Frontal cortex (tissue), 4 donors: ENCODE measurements around the gene LIN7B. TPM values are rescaled to one million over a fixed set of nuclear protein-coding genes. Genes with fewer than 3 reads are reported as not detected.
"Not testable (repeated sequence)": the region's sequence is repeated elsewhere in the genome, so short reads cannot be mapped to it uniquely, and the experiment has no call there.

Experiments used
- DNase-seq, 2 donors: peaks; one replicate each; pipeline ENCODE4 v3.0.0; 2012; ENCODE audit warnings: low spot score in 2 of 2
- FAIRE-seq: peaks from 2 replicates; lab custom pipeline; 2012; peaks lifted over from hg19 to GRCh38; lab: Jason Lieb, UNC
- total RNA-seq: library from RNA; depleted of rRNA; stranded (reverse); fragments of >200 nt; gene quantifications from one replicate; pipeline ENCODE4 v1.2.3, GENCODE V29; 2014
- donor health status: control.
- donor health status: control.
- donor health status: control.

The LIN7B gene
- total RNA-seq, 1 donor from 2014 or later: 31.0 TPM

- no peak for FAIRE-seq
- no peak for DNase-seq
These were observed 3.8 kb downstream of the LIN7B start for GRCh38 chr19:49117677-49118564.

GRCh38 chr19:49118565-49119410, 4.6 kb downstream of the LIN7B start, which contains the start of gene C19orf73:
Gene C19orf73 (minus strand): TSS chr19:49119143. CDS start chr19:49119022, 121 bp downstream.
- DNase-seq (peak; percentile 99 to 100), FAIRE-seq (no peak)

GRCh38 chr19:49119411-49120324, 5.5 kb downstream of the LIN7B start, which contains the start of gene PPFIA3:
Gene PPFIA3 (plus strand): TSS chr19:49119544. CDS start chr19:49127874, 8,330 bp downstream.
- DNase-seq (peak; percentile 66 to 75), FAIRE-seq (no peak)

- DNase-seq (no peak), FAIRE-seq (no peak)
These were observed 6.1 kb downstream of the LIN7B start for GRCh38 chr19:49120325-49120683.

- FAIRE-seq: no peak
These were observed 6.7 kb downstream of the LIN7B start for GRCh38 chr19:49120868-49121267.

GRCh38 chr19:49121841-49122240, 7.7 kb downstream of the LIN7B start:
- not testable (repeated sequence) for DNase-seq, FAIRE-seq

More at GRCh38 chr19:49120868-49121267, 6.7 kb downstream of the LIN7B start:
- DNase-seq: no peak

GRCh38 chr19:49123285-49123684, 9.1 kb downstream of the LIN7B start:
- not testable (repeated sequence) for DNase-seq, FAIRE-seq

GRCh38 chr19:49125025-49125731, 11.0 kb downstream of the LIN7B start:
- FAIRE-seq (no peak), DNase-seq (no peak)

GRCh38 chr19:49126575-49126974, 12.4 kb downstream of the LIN7B start:
- no peak for FAIRE-seq
- no peak for DNase-seq

- DNase-seq, FAIRE-seq: not testable (repeated sequence)
These were observed 13.1 kb downstream of the LIN7B start for GRCh38 chr19:49127225-49127624.

- no peak for FAIRE-seq
These were observed 13.7 kb downstream of the LIN7B start for GRCh38 chr19:49127674-49128544.

GRCh38 chr19:49128545-49129237, 14.5 kb downstream of the LIN7B start:
- DNase-seq: peak in 1 of 2 donors; percentile 56
- no peak for FAIRE-seq

More at GRCh38 chr19:49127674-49128544, 13.7 kb downstream of the LIN7B start:
- peak; percentile 99 to 100 for DNase-seq

- DNase-seq (no peak), FAIRE-seq (no peak)
These were observed 15.0 kb downstream of the LIN7B start for GRCh38 chr19:49129238-49129583.

- FAIRE-seq (no peak), DNase-seq (no peak)
These were observed 16.2 kb downstream of the LIN7B start for GRCh38 chr19:49130325-49130724.

- FAIRE-seq (no peak), DNase-seq (no peak)
These were observed 18.9 kb downstream of the LIN7B start for GRCh38 chr19:49132974-49133609.

GRCh38 chr19:49133621-49134454, 19.7 kb downstream of the LIN7B start:
- DNase-seq (peak in 1 of 2 donors; percentile 74), FAIRE-seq (no peak)
